AG10803 (cell line): Measurements from ENCODE around the gene OR12D2.
"Not testable (repeated sequence)": the region's sequence is repeated elsewhere in the genome, so short reads cannot be mapped to it uniquely, and the experiment has no call there.

Experiments
- DNase-seq: peaks from one replicate; pipeline ENCODE4 v3.0.0; 2010; ENCODE audit warnings: low read depth
- H3K4me3 ChIP-seq: 2 replicates; pipeline ENCODE4 v1.5.1; 2011; ENCODE audit warnings: mild to moderate bottlenecking, low read length, control low read depth
- TF ChIP-seq, protein P1 (sequence below): conservative IDR thresholded peaks from 2 replicates; pipeline ENCODE4 v1.5.1; 2011; ENCODE audit warnings: mild to moderate bottlenecking, low read length, control low read depth, inconsistent platforms

Gene OR12D2

DNA sequence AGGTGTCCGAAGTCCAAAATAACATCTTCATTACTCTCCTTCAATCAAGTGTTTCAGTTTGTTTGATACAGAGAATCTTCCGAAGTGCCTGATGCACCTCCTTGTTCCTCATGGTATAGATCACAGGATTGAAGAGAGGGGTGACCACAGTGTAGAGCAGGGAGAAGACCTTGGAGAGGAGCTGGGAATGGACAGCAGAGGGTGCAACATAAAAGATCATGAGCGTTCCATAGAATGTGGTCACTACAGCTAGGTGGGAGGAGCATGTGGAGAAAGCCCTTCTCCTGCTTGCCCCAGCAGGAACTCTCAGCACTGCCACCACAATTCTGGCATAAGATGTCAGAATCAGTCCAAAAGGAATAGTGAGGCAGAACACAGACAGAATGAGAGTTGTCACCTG lies 31.2 kb downstream of the OR12D2 start:
- TF ChIP-seq, protein P1, sequence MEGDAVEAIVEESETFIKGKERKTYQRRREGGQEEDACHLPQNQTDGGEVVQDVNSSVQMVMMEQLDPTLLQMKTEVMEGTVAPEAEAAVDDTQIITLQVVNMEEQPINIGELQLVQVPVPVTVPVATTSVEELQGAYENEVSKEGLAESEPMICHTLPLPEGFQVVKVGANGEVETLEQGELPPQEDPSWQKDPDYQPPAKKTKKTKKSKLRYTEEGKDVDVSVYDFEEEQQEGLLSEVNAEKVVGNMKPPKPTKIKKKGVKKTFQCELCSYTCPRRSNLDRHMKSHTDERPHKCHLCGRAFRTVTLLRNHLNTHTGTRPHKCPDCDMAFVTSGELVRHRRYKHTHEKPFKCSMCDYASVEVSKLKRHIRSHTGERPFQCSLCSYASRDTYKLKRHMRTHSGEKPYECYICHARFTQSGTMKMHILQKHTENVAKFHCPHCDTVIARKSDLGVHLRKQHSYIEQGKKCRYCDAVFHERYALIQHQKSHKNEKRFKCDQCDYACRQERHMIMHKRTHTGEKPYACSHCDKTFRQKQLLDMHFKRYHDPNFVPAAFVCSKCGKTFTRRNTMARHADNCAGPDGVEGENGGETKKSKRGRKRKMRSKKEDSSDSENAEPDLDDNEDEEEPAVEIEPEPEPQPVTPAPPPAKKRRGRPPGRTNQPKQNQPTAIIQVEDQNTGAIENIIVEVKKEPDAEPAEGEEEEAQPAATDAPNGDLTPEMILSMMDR: no peak
- H3K4me3 ChIP-seq: no peak overlapping the region
- no peak for DNase-seq

DNA sequence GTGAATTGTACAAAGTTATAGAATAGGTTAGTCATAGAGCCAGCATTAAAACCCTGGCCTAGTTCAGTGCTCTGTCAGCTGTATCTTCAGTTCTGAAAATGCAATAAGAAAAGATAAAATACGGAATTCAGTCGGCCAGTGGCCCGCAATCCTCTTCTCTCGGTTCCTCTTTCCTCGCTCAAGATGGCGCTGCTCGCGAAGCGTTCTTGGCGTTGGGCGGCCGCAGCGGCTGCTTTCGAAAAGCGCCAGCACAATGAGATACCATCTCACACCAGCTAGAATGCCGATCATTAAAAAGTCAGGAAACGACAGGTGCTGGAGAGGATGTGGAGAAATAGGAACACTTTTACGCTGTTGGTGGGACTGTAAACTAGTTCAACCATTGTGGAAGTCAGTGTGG lies 41.3 kb downstream of the OR12D2 start:
- not testable (repeated sequence) for H3K4me3 ChIP-seq, DNase-seq

DNA sequence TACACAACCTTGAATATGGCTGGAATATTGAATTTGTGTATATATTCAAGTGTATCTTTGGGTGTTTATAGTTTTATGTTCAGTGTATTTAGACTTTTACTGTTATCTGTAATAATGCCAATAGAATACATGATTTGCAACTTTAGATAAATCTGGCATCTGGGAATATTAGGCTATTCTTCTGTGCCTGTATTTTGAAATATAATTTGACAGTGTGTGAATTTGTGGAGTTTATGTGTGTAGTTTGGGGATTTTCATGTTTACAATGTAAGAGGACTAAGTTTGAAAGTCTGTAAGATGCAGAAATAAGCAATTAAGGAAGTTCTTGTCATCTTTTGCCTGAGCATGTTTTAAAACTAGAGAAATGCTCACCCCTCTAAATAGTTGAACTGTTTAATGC lies 43.6 kb downstream of the OR12D2 start, which contains the start of gene OR10C1:
TSS of gene OR10C1 (plus strand) at position 301 of the 400 bp plus-strand sequence. CDS start 710 bp downstream, outside the sequence.
- no peak within 1 kb of the TSS for H3K4me3 ChIP-seq
- TF ChIP-seq, protein P1: no peak
- DNase-seq: no peak

DNA sequence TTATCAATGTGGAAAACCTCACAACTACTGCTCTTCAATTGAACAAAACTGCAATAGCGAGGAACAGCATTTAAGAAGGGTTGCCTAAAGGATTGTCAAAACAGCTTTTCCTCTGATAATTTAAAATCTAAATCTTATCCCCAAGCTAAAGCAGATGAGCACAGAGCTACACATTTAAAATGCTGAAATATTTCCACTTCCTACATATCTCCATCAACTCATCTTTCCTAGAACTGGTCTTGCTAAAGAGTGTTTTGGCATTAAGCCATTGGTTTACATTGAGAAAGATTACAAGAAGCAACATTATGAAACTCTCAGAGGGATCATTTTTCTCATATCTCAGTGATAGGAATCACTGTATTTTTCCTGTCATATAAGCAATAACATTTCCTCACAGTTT lies 47.3 kb downstream of the OR12D2 start:
- TF ChIP-seq, protein P1: no peak
- H3K4me3 ChIP-seq: no peak overlapping the region
- no peak for DNase-seq

DNA sequence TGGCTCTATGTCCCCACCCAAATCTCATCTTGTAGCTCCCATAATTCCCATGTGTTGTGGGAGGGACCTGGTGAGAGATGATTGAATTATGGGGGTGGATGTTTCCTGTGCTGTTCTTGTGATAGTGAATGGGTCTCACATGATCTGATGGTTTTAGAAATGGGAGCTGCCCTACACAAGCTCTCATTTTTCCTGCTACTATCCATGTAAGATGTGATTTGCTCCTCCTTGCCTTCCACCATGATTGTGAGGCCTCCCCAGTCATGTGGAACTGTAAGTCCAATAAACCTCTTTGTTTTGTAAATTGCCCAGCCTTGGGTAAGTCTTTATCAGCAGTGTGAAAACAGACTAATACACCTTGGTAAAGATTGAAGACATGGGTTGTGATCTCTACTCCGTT lies 48.6 kb downstream of the OR12D2 start:
- not testable (repeated sequence) for H3K4me3 ChIP-seq, DNase-seq
